Activated naive CD4-positive, alpha-beta T cell treated with anti-CD3 and anti-CD28 coated beads, Interleukin-2, amount 50 U/mL, for 24 hours (primary cell): ENCODE results near the gene ERICH4.
"Not testable (repeated sequence)": the region's sequence is repeated elsewhere in the genome, so short reads cannot be mapped to it uniquely, and the experiment has no call there.

Experiments
- H3K27ac Mint-ChIP-seq: one replicate; pipeline ENCODE4 v1.8.0; 2021; ENCODE audit warnings: mild to moderate bottlenecking, mixed read lengths
- H3K27me3 Mint-ChIP-seq: one replicate; pipeline ENCODE4 v1.8.0; 2021; ENCODE audit warnings: mixed read lengths
- H3K36me3 Mint-ChIP-seq: one replicate; pipeline ENCODE4 v1.8.0; 2021; ENCODE audit warnings: mixed read lengths
- H3K4me1 Mint-ChIP-seq: one replicate; pipeline ENCODE4 v1.8.0; 2021; ENCODE audit warnings: mixed read lengths
- H3K4me3 Mint-ChIP-seq: one replicate; pipeline ENCODE4 v1.8.0; 2021; ENCODE audit warnings: mild to moderate bottlenecking, mixed read lengths
- H3K9me3 Mint-ChIP-seq: one replicate; pipeline ENCODE4 v1.8.0; 2021; ENCODE audit warnings: mixed read lengths

The ERICH4 gene, protein sequence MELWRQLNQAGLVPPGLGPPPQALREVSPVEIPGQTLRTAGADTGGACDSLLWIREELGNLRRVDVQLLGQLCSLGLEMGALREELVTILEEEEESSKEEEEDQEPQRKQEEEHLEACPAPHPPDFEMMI

GRCh38 chr19:41442473-41443355 is at the start of gene ERICH4:
ERICH4 (plus strand) TSS chr19:41443156; CDS start chr19:41443170, 14 bp downstream.
- H3K27me3 Mint-ChIP-seq: no peaks in the 10 kb centered on the region
- H3K4me1 Mint-ChIP-seq: peaks cover 3% of the 10 kb centered on the region
- H3K27ac Mint-ChIP-seq: peak within 1 kb of the TSS; percentile 59
- H3K4me3 Mint-ChIP-seq: no peak within 1 kb of the TSS
- H3K9me3 Mint-ChIP-seq: no peaks in the 10 kb centered on the region
- peaks cover 2% of the 10 kb centered on the region for H3K36me3 Mint-ChIP-seq

- Mint-ChIP-seq H3K9me3 (no peaks in the 10 kb centered on the region), H3K4me3 (peak overlapping the region; percentile 99), H3K27me3 (no peaks in the 10 kb centered on the region), H3K36me3 (peaks cover 4% of the 10 kb centered on the region), H3K4me1 (peaks cover 36% of the 10 kb centered on the region), H3K27ac (no peak overlapping the region)
Observed at GRCh38 chr19:41395355-41395754, 47.6 kb upstream of the ERICH4 start.

DNA sequence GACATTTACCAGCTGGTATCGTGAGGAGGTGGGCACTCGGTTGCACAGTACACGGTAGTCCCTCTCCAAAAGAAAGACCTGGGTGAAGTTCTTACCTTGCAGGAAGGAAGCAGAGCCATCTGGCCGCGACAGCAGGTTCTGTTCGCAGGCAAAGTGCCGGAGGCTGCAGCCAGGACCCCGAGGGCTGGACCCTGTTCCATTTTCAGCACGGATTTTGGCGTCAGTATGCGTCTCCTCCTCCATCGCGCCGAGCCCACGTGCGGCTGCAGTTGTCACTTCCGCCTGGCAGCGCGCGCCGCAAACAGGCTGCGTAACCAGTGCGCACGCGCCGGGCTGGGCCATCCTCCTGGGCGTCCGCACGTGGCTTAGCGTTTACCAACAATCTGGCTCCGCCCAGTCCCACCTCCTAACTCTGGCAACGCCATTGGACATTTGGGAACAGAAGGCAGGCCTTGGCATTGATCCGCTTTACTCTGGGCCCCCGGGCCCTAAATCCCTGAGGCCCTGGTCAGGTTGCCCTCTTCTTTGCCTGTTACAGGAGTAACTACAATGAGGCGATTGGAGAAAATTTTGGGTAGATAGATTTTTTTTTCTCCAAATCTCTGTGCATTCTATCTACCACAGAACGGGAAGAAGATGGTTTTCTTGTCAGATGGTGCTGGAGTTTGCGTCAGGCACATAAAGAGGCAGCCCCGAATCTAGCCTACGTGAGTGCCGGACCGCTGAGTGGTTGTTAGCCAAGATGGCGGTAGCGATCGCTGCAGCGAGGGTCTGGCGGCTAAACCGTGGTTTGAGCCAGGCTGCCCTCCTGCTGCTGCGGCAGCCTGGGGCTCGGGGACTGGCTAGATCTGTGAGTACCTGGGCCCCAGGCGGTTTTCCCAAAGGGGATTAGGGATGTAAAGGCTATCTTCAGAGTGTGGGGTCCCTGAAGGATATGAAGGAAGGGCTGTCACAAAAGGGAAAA is 45.6 kb upstream of the ERICH4 start, which contains the start of the genes BCKDHA and EXOSC5:
BCKDHA (plus strand) TSS at position 733 of the 964 bp plus-strand sequence; CDS start at position 743, 10 bp downstream.
EXOSC5 (minus strand) TSS at position 274 of the 964 bp plus-strand sequence; CDS start at position 243, 31 bp downstream.
- Mint-ChIP-seq H3K27me3 (no peaks in the 10 kb centered on the region), H3K4me1 (peaks cover 48% of the 10 kb centered on the region), H3K4me3 (peak within 1 kb of the TSS; percentile 99), H3K9me3 (no peaks in the 10 kb centered on the region), H3K27ac (peak within 1 kb of the TSS; percentile 99), H3K36me3 (peaks cover 5% of the 10 kb centered on the region)

- H3K27me3 Mint-ChIP-seq: no peaks in the 10 kb centered on the region
- no peaks in the 10 kb centered on the region for H3K9me3 Mint-ChIP-seq
- H3K36me3 Mint-ChIP-seq: peaks cover 4% of the 10 kb centered on the region
- H3K4me3 Mint-ChIP-seq: peak overlapping the region; percentile 99
- peak overlapping the region; percentile 99 for H3K27ac Mint-ChIP-seq
- H3K4me1 Mint-ChIP-seq: peaks cover 48% of the 10 kb centered on the region
Observed at GRCh38 chr19:41398050-41398418, 44.9 kb upstream of the ERICH4 start.

DNA sequence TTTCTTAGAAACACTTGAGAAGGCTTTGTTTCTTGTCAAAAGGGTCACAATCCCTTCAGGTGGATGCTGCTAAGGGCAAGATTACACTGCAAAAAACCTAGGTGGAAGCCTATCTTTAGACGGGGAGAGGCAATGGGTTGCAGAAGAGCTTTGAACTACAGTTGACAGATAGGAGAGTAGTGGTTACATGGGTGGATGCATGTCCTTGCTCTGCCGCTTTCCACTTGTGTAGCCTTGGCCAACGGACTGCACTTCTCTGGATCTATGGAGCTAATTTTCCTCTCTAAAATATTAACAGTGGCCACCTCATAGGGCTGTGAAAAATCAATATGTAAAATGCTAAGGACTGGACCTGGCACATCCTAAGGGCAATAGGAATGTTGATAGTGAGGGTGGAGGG is 44.4 kb upstream of the ERICH4 start:
- Mint-ChIP-seq H3K4me3 (peak overlapping the region; percentile 99), H3K4me1 (peaks cover 50% of the 10 kb centered on the region), H3K36me3 (peaks cover 4% of the 10 kb centered on the region), H3K27me3 (no peaks in the 10 kb centered on the region), H3K9me3 (no peaks in the 10 kb centered on the region), H3K27ac (peak overlapping the region; percentile 99)

DNA sequence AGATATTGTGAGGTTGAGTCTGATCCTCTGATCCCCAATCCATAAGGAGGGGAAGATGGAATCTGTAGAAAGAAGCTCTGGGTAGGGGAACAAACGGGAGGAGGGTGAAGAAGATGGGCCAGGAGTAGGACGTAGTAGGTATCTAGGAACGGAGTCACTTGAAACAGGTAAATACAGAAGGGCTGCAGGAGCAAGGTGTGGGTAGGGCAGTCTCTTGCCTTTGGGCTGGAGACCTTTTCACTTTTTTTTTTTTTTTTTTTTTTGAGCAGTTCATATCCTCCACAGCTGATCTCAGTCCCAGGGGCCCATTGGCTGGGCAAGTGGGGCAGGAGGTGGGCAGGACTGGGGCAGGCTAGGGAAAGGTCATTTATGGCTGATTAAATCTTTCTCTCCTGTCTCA is 43.9 kb upstream of the ERICH4 start:
- Mint-ChIP-seq H3K4me3 (peak overlapping the region; percentile 99), H3K4me1 (peaks cover 51% of the 10 kb centered on the region), H3K27ac (no peak overlapping the region), H3K36me3 (peaks cover 4% of the 10 kb centered on the region), H3K9me3 (no peaks in the 10 kb centered on the region), H3K27me3 (no peaks in the 10 kb centered on the region)

DNA sequence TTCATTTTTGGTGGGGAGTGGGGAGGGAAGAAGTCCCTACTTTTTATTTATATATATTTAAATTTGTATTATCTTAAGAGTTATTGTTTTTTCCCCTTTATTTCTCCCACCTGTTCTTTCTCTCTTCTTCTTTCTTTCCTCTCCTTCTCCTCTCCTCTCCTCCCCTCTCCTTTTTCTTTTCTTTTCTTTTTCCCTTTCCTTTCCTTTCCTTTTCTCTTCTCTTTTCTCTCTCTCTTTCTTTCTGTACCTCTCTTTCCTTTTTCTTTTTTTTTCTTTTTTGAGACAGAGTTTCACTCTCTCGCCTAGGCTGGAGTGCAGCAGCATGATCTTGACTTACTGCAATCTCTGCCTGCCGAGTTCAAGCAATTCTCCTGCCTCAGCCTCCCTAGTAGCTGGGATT is 43.4 kb upstream of the ERICH4 start:
- H3K9me3 Mint-ChIP-seq: no peaks in the 10 kb centered on the region

GRCh38 chr19:41401483-41401882 is 41.5 kb upstream of the ERICH4 start:
- Mint-ChIP-seq H3K9me3 (no peaks in the 10 kb centered on the region), H3K36me3 (peaks cover 1% of the 10 kb centered on the region), H3K27me3 (no peaks in the 10 kb centered on the region), H3K27ac (no peak overlapping the region), H3K4me1 (peaks cover 37% of the 10 kb centered on the region), H3K4me3 (no peak overlapping the region)

More for the DNA sequence above, 43.4 kb upstream of the ERICH4 start:
- Mint-ChIP-seq H3K4me3 (peak overlapping the region; percentile 69), H3K4me1 (peaks cover 51% of the 10 kb centered on the region), H3K27ac (no peak overlapping the region), H3K36me3 (peaks cover 4% of the 10 kb centered on the region), H3K27me3 (no peaks in the 10 kb centered on the region)

- H3K4me1 Mint-ChIP-seq: peaks cover 35% of the 10 kb centered on the region
- H3K36me3 Mint-ChIP-seq: peaks cover 1% of the 10 kb centered on the region
- no peaks in the 10 kb centered on the region for H3K27me3 Mint-ChIP-seq
- H3K27ac Mint-ChIP-seq: no peak overlapping the region
- no peak overlapping the region for H3K4me3 Mint-ChIP-seq
- no peaks in the 10 kb centered on the region for H3K9me3 Mint-ChIP-seq
Observed at GRCh38 chr19:41402010-41402409, 40.9 kb upstream of the ERICH4 start.

DNA sequence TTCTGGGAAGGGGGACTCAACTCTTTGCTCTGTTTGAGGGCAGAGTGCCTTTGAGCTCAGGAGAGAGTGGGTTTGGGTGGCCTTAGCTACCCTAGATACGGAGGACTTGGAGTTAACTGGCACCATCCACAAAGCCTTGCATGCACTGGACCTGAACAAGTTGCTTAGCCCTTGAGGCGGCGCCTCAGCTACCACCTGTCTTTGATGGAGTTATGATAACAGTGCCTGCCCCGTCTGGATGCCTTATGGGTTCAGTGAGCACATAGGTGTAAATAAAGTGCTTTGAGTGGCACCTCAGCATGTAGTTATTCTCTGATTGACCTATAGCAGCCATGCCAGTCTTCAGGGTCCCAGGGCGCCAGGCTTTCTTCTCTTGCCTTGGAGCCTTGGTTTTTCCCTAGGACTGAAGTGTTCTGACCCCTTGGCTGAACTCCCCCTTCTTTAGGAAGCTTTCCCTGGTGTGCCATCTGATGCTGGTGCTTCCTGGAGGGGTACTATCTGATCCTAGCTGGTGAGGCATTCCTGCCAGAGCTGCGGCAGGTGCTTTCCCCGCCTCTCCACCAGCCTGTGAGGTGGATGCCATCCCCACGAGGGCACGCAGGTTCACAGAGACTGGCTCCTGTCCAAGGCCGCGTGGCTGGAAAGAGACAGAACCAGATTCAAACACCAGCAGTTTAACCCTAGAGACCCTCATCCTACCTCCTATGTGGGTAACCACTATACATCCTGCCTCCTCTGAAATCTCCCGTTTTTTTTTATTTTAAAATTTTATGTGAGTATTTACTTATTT is 39.6 kb upstream of the ERICH4 start:
- H3K4me3 Mint-ChIP-seq: no peak overlapping the region
- H3K27ac Mint-ChIP-seq: no peak overlapping the region
- H3K36me3 Mint-ChIP-seq: peaks cover 1% of the 10 kb centered on the region
- H3K27me3 Mint-ChIP-seq: no peaks in the 10 kb centered on the region
- no peaks in the 10 kb centered on the region for H3K9me3 Mint-ChIP-seq
- peaks cover 28% of the 10 kb centered on the region for H3K4me1 Mint-ChIP-seq

- no peak overlapping the region for H3K27ac Mint-ChIP-seq
- H3K9me3 Mint-ChIP-seq: no peaks in the 10 kb centered on the region
- H3K36me3 Mint-ChIP-seq: peaks cover 1% of the 10 kb centered on the region
- H3K27me3 Mint-ChIP-seq: no peaks in the 10 kb centered on the region
- H3K4me3 Mint-ChIP-seq: no peak overlapping the region
- peaks cover 27% of the 10 kb centered on the region for H3K4me1 Mint-ChIP-seq
Observed at GRCh38 chr19:41405776-41406175, 37.2 kb upstream of the ERICH4 start.

DNA sequence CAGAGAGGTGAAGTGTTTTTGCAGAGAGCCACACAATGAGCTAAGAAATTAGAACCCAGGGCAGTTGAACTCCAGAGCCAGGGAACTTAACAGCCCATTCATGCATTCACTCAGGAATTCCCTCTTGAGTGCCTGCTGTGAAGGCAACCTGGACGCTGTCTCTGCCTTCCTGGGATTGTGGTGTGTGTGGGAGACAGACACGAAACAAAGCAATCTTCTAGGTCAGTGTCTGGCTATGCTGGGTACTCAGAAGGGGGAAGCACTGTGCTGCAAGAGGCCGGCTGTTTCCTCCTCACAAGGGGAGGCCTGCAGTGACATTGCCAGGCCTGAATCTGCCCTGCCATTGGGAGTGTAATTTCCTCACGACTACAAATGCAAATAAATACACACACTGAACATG is 35.7 kb upstream of the ERICH4 start:
- no peaks in the 10 kb centered on the region for H3K27me3 Mint-ChIP-seq
- H3K27ac Mint-ChIP-seq: no peak overlapping the region
- H3K4me1 Mint-ChIP-seq: peaks cover 16% of the 10 kb centered on the region
- H3K36me3 Mint-ChIP-seq: no peaks in the 10 kb centered on the region
- H3K4me3 Mint-ChIP-seq: no peak overlapping the region
- no peaks in the 10 kb centered on the region for H3K9me3 Mint-ChIP-seq

- Mint-ChIP-seq H3K36me3 (no peaks in the 10 kb centered on the region), H3K4me3 (no peak overlapping the region), H3K9me3 (no peaks in the 10 kb centered on the region), H3K4me1 (peaks cover 16% of the 10 kb centered on the region), H3K27me3 (no peaks in the 10 kb centered on the region), H3K27ac (no peak overlapping the region)
Observed at GRCh38 chr19:41408256-41408655, 34.7 kb upstream of the ERICH4 start.

GRCh38 chr19:41408846-41409245 is 34.1 kb upstream of the ERICH4 start:
- peaks cover 13% of the 10 kb centered on the region for H3K4me1 Mint-ChIP-seq
- H3K36me3 Mint-ChIP-seq, H3K27ac Mint-ChIP-seq, H3K9me3 Mint-ChIP-seq, H3K4me3 Mint-ChIP-seq, H3K27me3 Mint-ChIP-seq: not testable (repeated sequence)

DNA sequence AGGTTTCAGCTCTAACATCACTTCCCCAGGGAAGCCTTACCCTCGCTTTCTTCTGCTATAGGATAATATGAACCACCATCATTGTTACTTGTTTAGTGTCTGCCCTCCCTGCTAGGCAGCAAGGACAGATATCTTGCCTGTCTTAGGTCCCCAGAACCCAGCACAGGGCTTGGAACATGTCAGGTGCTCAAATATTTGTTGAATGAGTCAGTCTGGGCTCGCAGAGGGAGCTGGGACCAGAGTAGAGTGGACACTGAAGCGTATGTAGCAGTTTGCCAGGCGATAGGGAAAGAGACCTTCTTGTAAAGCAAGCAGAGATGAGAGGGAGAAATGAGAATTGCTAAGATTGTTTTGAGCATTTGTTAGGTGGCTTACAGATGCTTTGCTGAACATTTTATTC is 33.7 kb upstream of the ERICH4 start:
- H3K36me3 Mint-ChIP-seq: no peaks in the 10 kb centered on the region

More for the DNA sequence above, 33.7 kb upstream of the ERICH4 start:
- Mint-ChIP-seq H3K9me3 (no peaks in the 10 kb centered on the region), H3K27me3 (no peaks in the 10 kb centered on the region), H3K4me3 (no peak overlapping the region), H3K27ac (no peak overlapping the region), H3K4me1 (peaks cover 13% of the 10 kb centered on the region)
